ENCODE results near the gene HTRA3.

DNA sequence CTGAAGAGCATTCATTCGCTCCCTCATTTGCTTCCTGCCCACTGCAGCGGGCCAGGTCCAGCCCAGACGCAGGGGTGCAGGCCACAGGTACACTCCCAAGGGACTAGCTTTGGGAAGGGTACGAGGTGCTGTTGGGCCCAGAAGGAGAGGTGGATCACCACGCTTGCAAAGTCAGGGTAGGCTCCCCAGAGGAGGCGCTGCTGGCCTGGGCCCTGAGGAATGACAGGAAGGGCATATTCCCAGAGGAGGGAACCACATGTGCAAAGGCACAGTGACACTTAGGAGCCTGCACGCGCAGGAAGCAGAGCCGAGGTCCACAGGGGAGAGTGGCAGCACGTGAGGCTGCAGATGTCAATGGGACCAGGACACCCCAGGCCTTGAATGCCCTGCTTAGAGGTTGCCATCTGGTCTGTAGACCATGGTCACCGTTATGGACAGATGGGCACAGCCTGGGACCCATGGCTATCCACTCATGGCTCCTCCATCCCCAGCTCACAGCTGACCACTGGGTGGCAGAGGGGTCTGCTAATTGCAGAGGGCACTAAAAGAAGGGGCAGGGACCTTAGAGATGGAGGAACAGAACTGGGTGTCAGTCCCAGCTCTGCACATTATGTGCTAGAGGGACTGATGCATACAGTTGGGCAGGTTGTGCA is 7.9 kb downstream of the HTRA3 start:
- TF ChIP-seq EZH2 (IDR thresholded peaks at IDR 0.05; ENCODE audit: insufficient read depth, poor library complexity, severe bottlenecking) (no peak), EZH2phosphoT487 (IDR thresholded peaks at IDR 0.05; ENCODE audit: insufficient read depth, low read depth) (no peak)

All from GM23248 (cell line).